OCI-LY3 (cell line): Measurements from ENCODE around the gene BROX.

Experiments
- H2AFZ ChIP-seq: fragments of 200-600, 300-600 bp; shearing (Covaris generic); 2 replicates; pipeline ENCODE4 v1.6.0; 2014; ENCODE audit warnings: antibody characterized with exemption, low read depth, low read length
- H3K27ac ChIP-seq: fragments of 200-600, 300-600 bp; sonication (generic); 2 replicates; pipeline ENCODE4 v1.5.1; 2014; ENCODE audit warnings: mild to moderate bottlenecking, low read length, moderate library complexity, mixed read lengths
- H3K27me3 ChIP-seq: fragments of 200-600, 300-600 bp; sonication (generic); 2 replicates; pipeline ENCODE4 v1.6.1; 2014; ENCODE audit warnings: low read depth, low read length, mixed read lengths
- H3K36me3 ChIP-seq: fragments of 200-600, 300-600 bp; sonication (generic); replicated peaks from 2 replicates; pipeline ENCODE3; 2014; ENCODE audit warnings: low read depth, low read length, mixed read lengths
- H3K4me1 ChIP-seq: fragments of 300-600, 200-600 bp; sonication (generic); 2 replicates; pipeline ENCODE4 v1.6.1; 2014; ENCODE audit warnings: low read length, mixed read lengths
- H3K4me2 ChIP-seq: fragments of 200-600, 300-600 bp; sonication (generic); 2 replicates; pipeline ENCODE4 v1.6.1; 2014; ENCODE audit warnings: low read length, mixed read lengths
- H3K4me3 ChIP-seq: fragments of 300-600, 200-600 bp; sonication (generic); 2 replicates; pipeline ENCODE4 v1.5.1; 2014; ENCODE audit warnings: antibody characterized with exemption, mild to moderate bottlenecking, low read length, moderate library complexity
- H3K79me2 ChIP-seq: fragments of 300-600, 200-600 bp; shearing (Covaris generic); 2 replicates; pipeline ENCODE4 v1.6.1; 2014; ENCODE audit warnings: mild to moderate bottlenecking, low read length, mixed read lengths
- H3K9ac ChIP-seq: fragments of 300-600, 200-600 bp; shearing (Covaris generic); 2 replicates; pipeline ENCODE4 v1.6.0; 2014; ENCODE audit warnings: mild to moderate bottlenecking, low read length, moderate library complexity
- H3K9me3 ChIP-seq: fragments of 200-600, 300-600 bp; shearing (Covaris generic); 2 replicates; pipeline ENCODE4 v1.6.1; 2014; ENCODE audit warnings: low read length, mixed read lengths; ENCODE audit not compliant: insufficient read depth
- H4K20me1 ChIP-seq: fragments of 200-600, 300-600 bp; sonication (generic); 2 replicates; pipeline ENCODE4 v1.6.1; 2016; ENCODE audit warnings: low read length, mixed read lengths; ENCODE audit not compliant: insufficient read depth
- CTCF ChIP-seq: fragments of 200-600, 300-600 bp; sonication (generic); IDR thresholded peaks from 2 replicates; pipeline ENCODE4 v1.5.1; 2014; ENCODE audit warnings: antibody characterized with exemption, low read length, low read depth
- EZH2phosphoT487 ChIP-seq: fragments of 200-600 bp; shearing (Covaris generic); IDR thresholded peaks from 2 replicates; pipeline ENCODE4 v1.6.1; 2018; ENCODE audit warnings: antibody characterized with exemption, mixed run types, low read depth

BROX gene

DNA sequence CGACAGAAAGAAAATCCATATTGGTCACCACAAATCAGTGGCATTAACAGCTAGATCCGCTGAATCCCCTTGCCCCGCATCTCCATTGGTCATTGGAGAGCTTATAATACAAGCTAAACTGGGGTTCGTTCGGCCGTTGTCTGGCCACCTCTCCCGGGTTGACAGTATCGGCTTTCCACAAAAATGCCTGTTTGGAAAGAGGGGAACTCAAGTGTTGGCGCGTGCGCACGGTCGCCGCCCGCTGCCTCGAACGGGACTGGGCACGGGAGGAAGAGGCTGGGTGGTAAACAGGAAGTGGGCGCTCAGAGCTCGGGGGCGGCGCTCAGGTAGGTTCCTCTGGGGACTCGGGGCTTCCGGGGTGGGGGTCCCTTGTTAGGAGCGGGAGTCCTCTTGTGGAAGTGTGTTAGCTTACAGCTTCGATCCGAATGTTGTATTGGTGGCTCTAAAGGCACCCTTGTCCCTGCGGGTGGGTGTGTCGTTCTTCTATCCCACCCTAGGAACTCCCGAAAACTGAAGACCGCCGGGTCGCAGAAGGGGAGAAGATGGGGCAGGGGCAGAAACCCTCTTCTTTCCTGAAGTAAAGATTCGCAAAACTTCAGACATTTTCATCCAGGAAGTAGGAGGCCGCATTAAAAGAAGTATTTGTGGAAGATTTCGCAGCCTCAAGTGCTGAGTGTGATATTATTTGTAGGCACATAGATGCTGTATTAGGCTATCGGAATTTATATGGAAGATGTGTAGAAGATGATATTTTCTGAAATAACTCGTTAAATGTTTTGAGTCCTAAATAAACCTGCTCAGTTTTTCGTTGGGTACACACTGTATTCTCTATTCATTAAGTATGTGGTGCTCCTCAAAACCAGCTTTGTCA lies 962 bp downstream of the BROX start:
- H3K9me3 ChIP-seq: no peaks in the 10 kb centered on the region
- peak overlapping the region; percentile 92 for H2AFZ ChIP-seq
- H3K9ac ChIP-seq: peak overlapping the region; percentile 99
- H3K36me3 ChIP-seq: peaks cover 17% of the 10 kb centered on the region
- no peaks in the 10 kb centered on the region for H3K27me3 ChIP-seq
- H3K4me1 ChIP-seq: peaks cover 11% of the 10 kb centered on the region
- peak overlapping the region; percentile 76 for H3K4me2 ChIP-seq
- H4K20me1 ChIP-seq: 0 out of 2 replicates have a peak, but pooled peaks cover 4% of the 10 kb centered on the region
- peak overlapping the region; percentile 91 for H3K27ac ChIP-seq
- TF ChIP-seq CTCF (peak; percentile 23), EZH2phosphoT487 (no peak)
- peak overlapping the region; percentile 92 for H3K4me3 ChIP-seq
- H3K79me2 ChIP-seq: peaks cover 37% of the 10 kb centered on the region

GRCh38 chr1:222716393-222716792 lies 4.0 kb downstream of the BROX start:
- no peaks in the 10 kb centered on the region for H4K20me1 ChIP-seq
- TF ChIP-seq EZH2phosphoT487 (no peak), CTCF (no peak)
- no peak overlapping the region for H3K4me2 ChIP-seq
- peaks cover 15% of the 10 kb centered on the region for H3K79me2 ChIP-seq
- H2AFZ ChIP-seq: no peak overlapping the region
- no peak overlapping the region for H3K9ac ChIP-seq
- H3K4me1 ChIP-seq: peaks cover 4% of the 10 kb centered on the region
- no peak overlapping the region for H3K27ac ChIP-seq
- no peaks in the 10 kb centered on the region for H3K27me3 ChIP-seq
- H3K9me3 ChIP-seq: no peaks in the 10 kb centered on the region
- H3K4me3 ChIP-seq: no peak overlapping the region
- H3K36me3 ChIP-seq: peaks cover 26% of the 10 kb centered on the region

DNA sequence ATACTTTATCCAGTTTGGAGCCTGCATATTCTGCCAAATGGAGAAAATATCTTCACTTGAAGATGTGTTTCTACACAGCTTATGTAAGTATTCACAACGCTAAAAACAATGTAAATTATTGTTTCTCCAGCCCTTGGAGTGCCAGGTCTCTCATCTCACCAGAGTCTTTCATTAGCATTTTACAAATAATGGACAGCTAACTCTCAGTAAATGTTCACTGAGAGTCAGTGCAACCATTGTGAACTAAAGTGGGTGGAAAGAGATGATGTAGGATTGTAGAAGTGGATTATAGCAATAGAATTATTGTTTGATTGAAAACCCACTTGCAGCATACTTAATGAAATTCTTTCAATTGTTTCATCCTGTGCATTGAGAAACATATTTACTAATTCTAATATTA lies 16.4 kb downstream of the BROX start:
- Histone ChIP-seq H3K79me2 (no peaks in the 10 kb centered on the region), H3K4me3 (no peak overlapping the region), H3K27ac (no peak overlapping the region), H3K27me3 (0 out of 2 replicates have a peak, but pooled peaks cover 4% of the 10 kb centered on the region), H3K9ac (no peak overlapping the region), H3K4me1 (peaks cover 41% of the 10 kb centered on the region), H4K20me1 (peaks cover 23% of the 10 kb centered on the region), H3K9me3 (no peaks in the 10 kb centered on the region), H3K4me2 (no peak overlapping the region), H2AFZ (no peak overlapping the region), H3K36me3 (peaks cover 66% of the 10 kb centered on the region)
- TF ChIP-seq CTCF (no peak), EZH2phosphoT487 (no peak)

DNA sequence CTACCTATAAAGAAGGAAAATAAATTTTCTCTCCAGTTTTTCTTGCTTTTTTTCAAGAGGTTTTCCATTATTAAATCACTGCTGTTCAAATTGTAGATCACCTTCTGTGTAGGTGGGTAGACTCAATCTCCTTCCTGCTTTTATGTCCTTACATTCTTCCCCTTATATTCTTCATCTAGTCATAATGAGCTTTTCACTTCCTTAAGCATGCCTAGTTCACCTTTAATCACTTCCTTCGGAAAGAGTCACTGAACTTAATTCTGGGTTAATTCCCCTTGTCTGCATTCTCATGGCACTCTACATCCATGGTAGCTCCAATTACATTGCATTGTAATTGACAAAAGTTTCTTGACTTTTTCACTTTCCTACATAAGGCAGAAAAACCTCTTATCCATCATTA lies 18.5 kb downstream of the BROX start:
- Histone ChIP-seq H2AFZ (no peak overlapping the region), H3K27ac (no peak overlapping the region), H3K79me2 (no peaks in the 10 kb centered on the region), H3K9me3 (no peaks in the 10 kb centered on the region), H3K4me1 (peaks cover 41% of the 10 kb centered on the region), H4K20me1 (peaks cover 23% of the 10 kb centered on the region), H3K4me3 (0 out of 2 replicates have a peak overlapping the region, but pooled peaks have one; percentile 0), H3K27me3 (peaks cover 10% of the 10 kb centered on the region; the same call in 1 of the 2 replicates), H3K36me3 (peaks cover 74% of the 10 kb centered on the region), H3K4me2 (peak overlapping the region; percentile 47), H3K9ac (no peak overlapping the region)
- TF ChIP-seq CTCF (no peak), EZH2phosphoT487 (peak; percentile 85)
